ENCODE data around the gene CRYBA1.

- no peak for TF ChIP-seq CTCF (IDR thresholded peaks at IDR 0.05; ENCODE audit: low read length)
- no peak for TF ChIP-seq EZH2 (optimal IDR thresholded peaks at IDR 0.05; ENCODE audit: low read depth, low read length)
- no peak for TF ChIP-seq EZH2phosphoT487 (IDR thresholded peaks at IDR 0.05; ENCODE audit: low read length)
These were observed 2.2 kb downstream of the CRYBA1 start for GRCh38 chr17:29248845-29249244.
